Lung (tissue), 12 donors: Measurements from ENCODE around the gene MTARC1. TPM values are rescaled to one million over a fixed set of nuclear protein-coding genes. Genes with fewer than 3 reads are reported as not detected.

ENCODE experiments used
- ATAC-seq: fragments of 200-7000 bp; cut with Tn5 transposase; one replicate; pipeline ENCODE4 v1.9.1; 2020; ENCODE audit warnings: moderate number of reproducible peaks; ENCODE audit not compliant: insufficient read depth, low FRiP score
- DNase-seq, 3 donors: peaks; one replicate each; pipeline ENCODE4 v3.0.0-alpha.2; 2013 to 2017
- H3K27ac ChIP-seq, 2 donors: one replicate each; pipeline ENCODE4 v1.5.1; 2013; ENCODE audit warnings: mild to moderate bottlenecking in 2 of 2, moderate library complexity in 2 of 2, control low read depth in 1 of 2, inconsistent platforms in 1 of 2, low read depth in 1 of 2, low read length in 1 of 2
- H3K27me3 ChIP-seq, 3 donors: one replicate each; pipeline ENCODE4 v1.5.1; 2013; ENCODE audit warnings: low read length in 2 of 3; ENCODE audit not compliant: control insufficient read depth in 3 of 3, insufficient read depth in 3 of 3
- H3K36me3 ChIP-seq, 4 donors: one replicate each; pipeline ENCODE4 v1.5.1; 2013; ENCODE audit warnings: low read length in 4 of 4, mild to moderate bottlenecking in 1 of 4, moderate library complexity in 1 of 4; ENCODE audit not compliant: control insufficient read depth in 4 of 4, insufficient read depth in 4 of 4
- H3K4me1 ChIP-seq, 5 donors: one replicate each; pipeline ENCODE4 v1.5.1; 2013; ENCODE audit warnings: low read length in 5 of 5, mild to moderate bottlenecking in 2 of 5, moderate library complexity in 1 of 5; ENCODE audit not compliant: control insufficient read depth in 5 of 5, insufficient read depth in 5 of 5
- H3K4me3 ChIP-seq: one replicate; pipeline ENCODE4 v1.5.1; 2013; ENCODE audit warnings: mild to moderate bottlenecking, control low read depth, moderate library complexity
- H3K9ac ChIP-seq, 2 donors: one replicate each; pipeline ENCODE4 v1.5.1; 2013; ENCODE audit warnings: low read length in 2 of 2, control low read depth in 1 of 2; ENCODE audit not compliant: insufficient read depth in 1 of 2
- H3K9me3 ChIP-seq, 4 donors: one replicate each; pipeline ENCODE4 v1.5.1; 2013; ENCODE audit warnings: low read length in 3 of 4, mild to moderate bottlenecking in 1 of 4, moderate library complexity in 1 of 4; ENCODE audit not compliant: control insufficient read depth in 4 of 4, insufficient read depth in 3 of 4
- CTCF ChIP-seq: IDR thresholded peaks from 2 replicates; pipeline ENCODE4 v1.5.1; 2012; ENCODE audit warnings: mild to moderate bottlenecking; ENCODE audit errors: control extremely low read depth, extremely low read depth
- WGBS, 2 donors: extraction: QIAGEN DNeasy Blood & Tissue Kit; methylation state at CpG; one replicate each; pipeline ENCODE4 v1.1.7; 2013; 5-methylcytosine and 5-hydroxymethylcytosine counted together
- polyA plus RNA-seq, 2 donors: library from polyadenylated mRNA; stranded (reverse); fragments of 200-250 nt; gene quantifications; one replicate each; pipeline ENCODE4 v1.2.1, GENCODE V29; 2013
- total RNA-seq, 2 donors: library from RNA; depleted of rRNA in 1 of 2; stranded (reverse); fragments of >200 nt in 1 of 2; gene quantifications; one replicate each; pipeline ENCODE4 v1.2.1, GENCODE V29; 2014 to 2021
- donor health status: control.
- donor health status: control.
- donor health status: Bipolar disorder and iron deficiency.
- donor health status: healthy.
- donor health status: DM: yes; HTN: yes; CAD: no.

The MTARC1 gene
- total and polyA plus RNA-seq, 4 donors = 10.1 to 22.3 (median 15.7) TPM

DNA sequence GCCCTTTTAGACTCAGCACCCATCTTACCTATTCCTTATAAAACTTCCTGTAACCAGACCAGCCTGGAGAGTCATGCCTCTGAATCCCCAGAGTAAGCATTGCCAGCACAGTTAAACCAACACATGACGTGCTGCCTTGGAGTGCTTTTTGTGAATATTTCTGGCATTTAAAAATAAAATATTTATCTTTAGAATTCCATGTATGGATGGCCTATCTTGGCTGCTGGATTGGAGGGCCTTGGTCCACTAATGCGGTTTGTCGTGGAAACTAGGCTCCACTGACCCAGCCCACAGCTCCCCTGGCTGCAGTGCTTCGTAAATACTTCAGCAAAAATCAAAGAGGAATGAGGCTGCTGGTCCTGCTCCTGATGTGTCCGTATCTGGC, 17.5 kb downstream of the MTARC1 start:
- DNase-seq = peak in 2 of 3 donors; percentile 20 to 40
- Histone ChIP-seq H3K27me3 (no peaks in the 10 kb centered on the region), H3K9ac (no peak overlapping the region), H3K27ac (no peak overlapping the region), H3K4me1 (no peaks in the 10 kb centered on the region), H3K36me3 (peaks cover 0 to 8% (median 4%) of the 10 kb centered on the region in 4 donors), H3K9me3 (no peaks in the 10 kb centered on the region), H3K4me3 (no peak overlapping the region)
- ATAC-seq = no peak
- TF ChIP-seq CTCF = no peak
- 67 to 75% methylated on average over 5 of the region's 5 CpGs for WGBS, 2 donors

- H3K9me3 ChIP-seq = no peaks in the 10 kb centered on the region
- no peak overlapping the region for H3K4me3 ChIP-seq
- ATAC-seq (no peak), DNase-seq (no peak)
- WGBS, 2 donors = 94 to 96% methylated on average over 4 of the region's 4 CpGs
- no peaks in the 10 kb centered on the region for H3K27me3 ChIP-seq
- no peak overlapping the region for H3K9ac ChIP-seq
- TF ChIP-seq CTCF = no peak
- H3K36me3 ChIP-seq = peaks cover 0 to 3% (median under 1%) of the 10 kb centered on the region in 4 donors
- peaks cover 0 to 5% (median 0%) of the 10 kb centered on the region in 5 donors for H3K4me1 ChIP-seq
- no peak overlapping the region for H3K27ac ChIP-seq
Observed at GRCh38 chr1:220806408-220806807, 19.7 kb downstream of the MTARC1 start.

GRCh38 chr1:220807726-220808125, 21.0 kb downstream of the MTARC1 start:
- no peak for ATAC-seq
- TF ChIP-seq CTCF = no peak

More at GRCh38 chr1:220807726-220808125, 21.0 kb downstream of the MTARC1 start:
- H3K9ac ChIP-seq = no peak overlapping the region
- H3K9me3 ChIP-seq = no peaks in the 10 kb centered on the region
- H3K27me3 ChIP-seq = no peaks in the 10 kb centered on the region
- no peak for DNase-seq
- 79 to 97% methylated on average over 6 of the region's 6 CpGs for WGBS, 2 donors
- H3K27ac ChIP-seq = no peak overlapping the region
- no peaks in the 10 kb centered on the region for H3K36me3 ChIP-seq
- peaks cover 0 to 5% (median 0%) of the 10 kb centered on the region in 5 donors for H3K4me1 ChIP-seq
- H3K4me3 ChIP-seq = no peak overlapping the region
